DOHH2 (cell line): ENCODE data around the gene AKAP7.

ENCODE experiments used
- H3F3A ChIP-seq: fragments of 200-600 bp; sonication (generic), shearing (Covaris generic); 2 replicates; pipeline ENCODE4 v1.6.0; 2016; ENCODE audit warnings: antibody characterized with exemption, mild to moderate bottlenecking; ENCODE audit not compliant: control insufficient read depth, insufficient read depth
- H3K27ac ChIP-seq: fragments of 200-600 bp; sonication (generic); 2 replicates; pipeline ENCODE4 v1.5.1; 2014; ENCODE audit warnings: low read depth, mild to moderate bottlenecking, low read length, moderate library complexity
- H3K27me3 ChIP-seq: fragments of 200-600 bp; sonication (generic); 2 replicates; pipeline ENCODE4 v1.6.1; 2014; ENCODE audit warnings: mild to moderate bottlenecking, low read length, mixed read lengths; ENCODE audit not compliant: control insufficient read depth
- H3K36me3 ChIP-seq: fragments of 200-600 bp; sonication (generic); 2 replicates; pipeline ENCODE4 v1.6.1; 2014; ENCODE audit warnings: mild to moderate bottlenecking, low read length, moderate library complexity, mixed read lengths; ENCODE audit not compliant: control insufficient read depth
- H3K4me1 ChIP-seq: fragments of 200-600 bp; sonication (generic); 2 replicates; pipeline ENCODE4 v1.6.1; 2014; ENCODE audit warnings: mild to moderate bottlenecking, low read length, mixed read lengths; ENCODE audit not compliant: control insufficient read depth
- H3K4me2 ChIP-seq: fragments of 200-600 bp; sonication (generic); 2 replicates; pipeline ENCODE4 v1.6.0; 2014; ENCODE audit warnings: mild to moderate bottlenecking, low read length, moderate library complexity
- H3K4me3 ChIP-seq: fragments of 200-600 bp; sonication (generic); 2 replicates; pipeline ENCODE4 v1.5.1; 2014; ENCODE audit warnings: mild to moderate bottlenecking, low read length, mixed read lengths
- H3K79me2 ChIP-seq: fragments of 200-600 bp; sonication (generic); 2 replicates; pipeline ENCODE4 v1.6.1; 2014; ENCODE audit warnings: mild to moderate bottlenecking, low read length, mixed read lengths; ENCODE audit not compliant: control insufficient read depth
- H3K9me2 ChIP-seq: fragments of 200-600 bp; sonication (generic); replicated peaks from 2 replicates; pipeline ENCODE4 v1.6.1; 2014; ENCODE audit warnings: mild to moderate bottlenecking, low read length, mixed read lengths; ENCODE audit not compliant: control insufficient read depth
- H3K9me3 ChIP-seq: fragments of 200-600 bp; sonication (generic); 2 replicates; pipeline ENCODE4 v1.6.1; 2014; ENCODE audit warnings: antibody characterized with exemption, low read length, mixed read lengths; ENCODE audit not compliant: control insufficient read depth, insufficient read depth
- H4K20me1 ChIP-seq: fragments of 200-600 bp; sonication (generic); 2 replicates; pipeline ENCODE4 v1.6.0; 2014; ENCODE audit warnings: low read depth, mild to moderate bottlenecking, antibody characterized with exemption, low read length, moderate library complexity; ENCODE audit not compliant: control insufficient read depth, insufficient read depth
- CTCF ChIP-seq: fragments of 200-600 bp; sonication (generic); IDR thresholded peaks from one replicate; pipeline ENCODE4 v1.5.1; 2014; ENCODE audit warnings: antibody characterized with exemption, mild to moderate bottlenecking, low read depth, low read length; ENCODE audit not compliant: poor library complexity, severe bottlenecking
- EZH2phosphoT487 ChIP-seq: fragments of 200-600 bp; sonication (generic); IDR thresholded peaks from 2 replicates; pipeline ENCODE4 v1.6.1; 2017; ENCODE audit warnings: borderline replicate concordance, mild to moderate bottlenecking, antibody characterized with exemption, low read length, moderate library complexity, mixed read lengths

Gene AKAP7

GRCh38 chr6:131288214-131288613 lies 152.9 kb downstream of the AKAP7 start:
- Histone ChIP-seq H3K4me3 (no peak overlapping the region), H3K79me2 (no peaks in the 10 kb centered on the region), H4K20me1 (no peaks in the 10 kb centered on the region), H3K27me3 (no peaks in the 10 kb centered on the region), H3K4me2 (no peak overlapping the region), H3K9me2 (no peaks in the 10 kb centered on the region), H3K27ac (no peak overlapping the region), H3K9me3 (no peaks in the 10 kb centered on the region), H3K36me3 (no peaks in the 10 kb centered on the region), H3F3A (no peaks in the 10 kb centered on the region), H3K4me1 (0 out of 2 replicates have a peak, but pooled peaks cover 3% of the 10 kb centered on the region)
- TF ChIP-seq CTCF (no peak), EZH2phosphoT487 (no peak)

GRCh38 chr6:131290955-131291354 lies 155.7 kb downstream of the AKAP7 start:
- Histone ChIP-seq H3F3A (no peaks in the 10 kb centered on the region), H3K4me1 (0 out of 2 replicates have a peak, but pooled peaks cover 3% of the 10 kb centered on the region), H3K79me2 (no peaks in the 10 kb centered on the region), H3K27me3 (no peaks in the 10 kb centered on the region), H4K20me1 (no peaks in the 10 kb centered on the region), H3K9me3 (no peaks in the 10 kb centered on the region), H3K9me2 (no peaks in the 10 kb centered on the region), H3K36me3 (no peaks in the 10 kb centered on the region), H3K4me2 (no peak overlapping the region), H3K27ac (no peak overlapping the region), H3K4me3 (no peak overlapping the region)
- TF ChIP-seq EZH2phosphoT487 (no peak), CTCF (no peak)

- no peak overlapping the region for H3K4me2 ChIP-seq
- H3K4me1 ChIP-seq, result 0 out of 2 replicates have a peak, but pooled peaks cover 3% of the 10 kb centered on the region
- H4K20me1 ChIP-seq, result no peaks in the 10 kb centered on the region
- H3K79me2 ChIP-seq, result no peaks in the 10 kb centered on the region
- no peak overlapping the region for H3K27ac ChIP-seq
- no peaks in the 10 kb centered on the region for H3K9me2 ChIP-seq
- H3K9me3 ChIP-seq, result no peaks in the 10 kb centered on the region
- TF ChIP-seq CTCF (no peak), EZH2phosphoT487 (no peak)
- no peaks in the 10 kb centered on the region for H3F3A ChIP-seq
- no peaks in the 10 kb centered on the region for H3K27me3 ChIP-seq
- H3K4me3 ChIP-seq, result no peak overlapping the region
- no peaks in the 10 kb centered on the region for H3K36me3 ChIP-seq
Measured at GRCh38 chr6:131292145-131292938, 157.1 kb downstream of the AKAP7 start.
